Sigmoid colon (tissue), 7 donors: ENCODE measurements around the gene USP40. TPM values are rescaled to one million over a fixed set of nuclear protein-coding genes. Genes with fewer than 3 reads are reported as not detected.

ENCODE experiments used
- DNase-seq: peaks from one replicate; pipeline ENCODE4 v3.0.0-alpha.2; 2019
- H3K27ac ChIP-seq, 4 donors: fragments of 200-600 bp; sonication (generic); one replicate each; pipeline ENCODE4 v1.5.1; 2016 to 2019; ENCODE audit warnings: mild to moderate bottlenecking in 1 of 4
- H3K27me3 ChIP-seq, 3 donors: fragments of 200-600 bp; sonication (generic); one replicate each; pipeline ENCODE4 v1.5.1; 2019; ENCODE audit warnings: mild to moderate bottlenecking in 1 of 3
- H3K36me3 ChIP-seq, 4 donors: fragments of 200-600 bp; sonication (generic); one replicate each; pipeline ENCODE4 v1.5.1; 2016 to 2019
- H3K4me1 ChIP-seq, 4 donors: fragments of 200-600 bp; sonication (generic); one replicate each; pipeline ENCODE4 v1.5.1; 2017 to 2019
- H3K4me3 ChIP-seq, 4 donors: fragments of 200-600 bp; sonication (generic); one replicate each; pipeline ENCODE4 v1.5.1; 2017 to 2019; ENCODE audit warnings: mild to moderate bottlenecking in 2 of 4, moderate library complexity in 1 of 4
- H3K9me3 ChIP-seq, 4 donors: fragments of 200-600 bp in 3 of 4; sonication (generic) in 3 of 4; one replicate each; pipeline versions ENCODE4 v1.5.1 to v1.6.1; 2013 to 2019
- EP300 ChIP-seq, 4 donors: sonication (generic); formaldehyde crosslinking; IDR thresholded peaks; one replicate each; pipeline ENCODE4 v1.6.1; 2017; ENCODE audit warnings: antibody characterized with exemption in 4 of 4
- POLR2A ChIP-seq, 2 donors: fragments of 450-650 bp; IDR thresholded peaks; one replicate each; pipeline ENCODE4 v1.6.1; 2016; ENCODE audit warnings: antibody characterized with exemption in 2 of 2, mild to moderate bottlenecking in 2 of 2, moderate library complexity in 2 of 2
- POLR2AphosphoS5 ChIP-seq, 4 donors: sonication (generic); formaldehyde crosslinking; IDR thresholded peaks; one replicate each; pipeline ENCODE4 v1.6.1; 2017; ENCODE audit warnings: antibody characterized with exemption in 4 of 4
- WGBS, 2 donors: extraction: QIAGEN DNeasy Blood & Tissue Kit; methylation state at CpG; one replicate each; pipeline ENCODE4 v1.1.7; 2013; 5-methylcytosine and 5-hydroxymethylcytosine counted together
- intact Hi-C: fragments of 100-400 bp; cut with DNase I; formaldehyde crosslinking; loops from one replicate; pipeline ENCODE4 v1.15.1; 2023
- polyA plus RNA-seq, 3 donors: library from polyadenylated mRNA; stranded (reverse); fragments of 200-250 nt; gene quantifications; one replicate each; pipeline ENCODE4 v1.2.3, GENCODE V29; 2013
- total RNA-seq, 4 donors: library from RNA; depleted of rRNA; stranded (reverse); fragments of >200 nt; gene quantifications; one replicate each; pipeline ENCODE4 v1.1.0, GENCODE V29; 2016
- TF ChIP-seq, protein P1 (sequence below), 4 experiments: fragments of 450-650 bp in 3 of 4; fragments of 200-600 bp in 1 of 4; IDR thresholded peaks; one replicate each; pipeline ENCODE4 v1.5.1; 2016 to 2019; ENCODE audit warnings: antibody characterized with exemption in 4 of 4, mild to moderate bottlenecking in 3 of 4, moderate library complexity in 2 of 4
- donor health status: healthy with polysubstance abuse.
- donor health status: Bipolar disorder and iron deficiency.
- donor health status: healthy.

Gene USP40
- total and polyA plus RNA-seq, 7 donors, result 9.6 to 34.5 (median 23.4) TPM

DNA sequence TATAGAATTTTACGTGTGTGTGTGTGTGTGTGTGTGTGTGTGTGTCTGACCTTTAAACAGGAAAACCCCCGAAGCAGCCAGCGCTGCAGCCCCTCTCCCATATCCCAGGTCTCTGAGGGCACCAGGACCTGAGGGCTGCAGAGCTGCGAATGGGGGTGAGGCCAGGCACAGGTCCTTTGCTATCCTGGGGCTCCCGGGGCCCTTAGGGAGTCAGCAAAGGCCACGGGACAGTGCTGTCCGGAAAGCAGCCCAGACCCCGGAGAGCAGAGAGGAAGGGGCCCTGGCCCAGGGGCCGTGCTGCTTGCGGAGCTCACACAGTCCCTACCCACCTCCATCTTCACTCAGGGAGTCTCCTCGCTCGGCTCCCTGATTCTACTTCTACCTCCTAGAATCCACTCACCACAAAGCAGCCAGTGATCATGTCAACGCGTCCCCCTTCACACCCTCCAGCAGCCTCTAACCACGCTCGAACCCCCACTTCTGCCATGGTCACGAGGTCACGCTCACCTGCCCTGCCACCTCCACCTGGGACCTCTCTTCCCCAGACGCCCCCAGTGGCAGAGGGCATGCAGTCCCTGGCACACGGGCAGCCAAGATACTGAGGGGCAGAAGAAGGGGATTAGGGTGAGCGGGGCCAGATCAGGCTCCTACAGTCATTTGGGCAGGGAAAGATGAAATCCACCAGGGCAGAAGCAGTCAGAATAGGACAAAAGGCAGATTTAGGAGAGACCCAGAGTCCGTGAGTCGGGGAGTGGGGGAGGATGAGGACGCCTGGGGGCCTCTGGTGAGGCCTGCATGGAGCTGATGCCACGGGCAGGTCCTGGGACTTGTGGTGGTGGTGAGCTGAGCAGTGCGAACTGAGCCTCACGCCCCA is 86.7 kb downstream of the USP40 start:
- 92% methylated on average over 27 of the region's 27 CpGs for whole genome bisulfite sequencing, 2 donors
- intact Hi-C loops, result no loop called here
- peaks cover 0 to 57% (median 17%) of the 10 kb centered on the region in 4 donors for H3K36me3 ChIP-seq
- no peak overlapping the region for H3K4me3 ChIP-seq
- H3K4me1 ChIP-seq, result peaks cover 0 to 29% (median 23%) of the 10 kb centered on the region in 4 donors
- TF ChIP-seq POLR2A (IDR thresholded peaks at IDR 0.05) (no peak), POLR2AphosphoS5 (IDR thresholded peaks at IDR 0.05) (no peak), EP300 (IDR thresholded peaks at IDR 0.05) (no peak)
- TF ChIP-seq, protein P1, sequence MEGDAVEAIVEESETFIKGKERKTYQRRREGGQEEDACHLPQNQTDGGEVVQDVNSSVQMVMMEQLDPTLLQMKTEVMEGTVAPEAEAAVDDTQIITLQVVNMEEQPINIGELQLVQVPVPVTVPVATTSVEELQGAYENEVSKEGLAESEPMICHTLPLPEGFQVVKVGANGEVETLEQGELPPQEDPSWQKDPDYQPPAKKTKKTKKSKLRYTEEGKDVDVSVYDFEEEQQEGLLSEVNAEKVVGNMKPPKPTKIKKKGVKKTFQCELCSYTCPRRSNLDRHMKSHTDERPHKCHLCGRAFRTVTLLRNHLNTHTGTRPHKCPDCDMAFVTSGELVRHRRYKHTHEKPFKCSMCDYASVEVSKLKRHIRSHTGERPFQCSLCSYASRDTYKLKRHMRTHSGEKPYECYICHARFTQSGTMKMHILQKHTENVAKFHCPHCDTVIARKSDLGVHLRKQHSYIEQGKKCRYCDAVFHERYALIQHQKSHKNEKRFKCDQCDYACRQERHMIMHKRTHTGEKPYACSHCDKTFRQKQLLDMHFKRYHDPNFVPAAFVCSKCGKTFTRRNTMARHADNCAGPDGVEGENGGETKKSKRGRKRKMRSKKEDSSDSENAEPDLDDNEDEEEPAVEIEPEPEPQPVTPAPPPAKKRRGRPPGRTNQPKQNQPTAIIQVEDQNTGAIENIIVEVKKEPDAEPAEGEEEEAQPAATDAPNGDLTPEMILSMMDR (IDR thresholded peaks at IDR 0.05), result no peak
- H3K27ac ChIP-seq, result peak overlapping the region in 3 of 4 donors; percentile 40 to 80 (median 68)
- DNase-seq, result no peak
- no peaks in the 10 kb centered on the region for H3K27me3 ChIP-seq
- H3K9me3 ChIP-seq, result no peaks in the 10 kb centered on the region

DNA sequence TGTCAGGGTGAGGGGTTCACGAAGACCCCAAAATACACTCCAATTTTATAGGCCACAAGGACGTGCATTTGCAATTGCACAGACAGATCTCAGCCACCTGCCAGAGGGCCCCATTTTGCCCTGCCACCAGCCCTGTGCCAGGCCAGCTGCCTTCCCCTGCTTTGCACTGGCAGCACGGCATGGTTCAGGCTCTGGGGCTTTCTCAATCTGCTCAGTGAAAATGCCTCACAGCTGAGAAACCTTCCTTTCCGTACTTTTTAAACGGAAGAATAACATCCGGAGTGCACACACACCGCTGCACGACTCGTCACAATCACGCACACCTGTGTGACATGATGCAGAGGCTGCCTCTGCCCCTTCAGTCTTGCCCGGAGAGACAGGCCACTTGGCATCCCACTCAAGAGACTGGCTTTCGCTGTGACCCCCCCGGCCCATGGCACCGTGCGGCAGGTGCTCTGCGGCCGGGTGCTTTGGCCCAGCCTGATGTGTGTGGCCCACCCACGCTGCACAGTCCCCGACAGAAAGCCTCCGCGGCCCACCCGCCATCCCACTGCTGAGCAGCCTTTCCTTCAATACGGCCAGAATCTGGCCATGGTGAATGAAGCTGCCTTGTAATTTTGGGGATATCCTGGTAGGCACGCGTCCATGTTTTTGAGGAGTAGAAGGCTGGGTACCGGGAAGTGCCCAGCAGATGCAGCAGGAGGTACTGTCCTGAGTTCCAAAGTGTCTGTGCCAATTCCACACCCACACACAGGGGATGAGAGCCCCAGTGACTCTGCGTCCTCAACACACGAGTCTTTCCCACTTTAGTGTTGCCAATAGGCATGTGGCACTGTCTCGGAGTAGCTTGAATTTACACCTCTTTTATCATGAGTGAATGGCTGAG is 88.8 kb downstream of the USP40 start:
- Histone ChIP-seq H3K4me3 (no peak overlapping the region), H3K9me3 (no peaks in the 10 kb centered on the region), H3K36me3 (peaks cover 1 to 40% (median 11%) of the 10 kb centered on the region in 4 donors), H3K27ac (no peak overlapping the region), H3K27me3 (no peaks in the 10 kb centered on the region), H3K4me1 (peaks cover 0 to 29% (median 23%) of the 10 kb centered on the region in 4 donors)
- intact Hi-C loops, result no loop called here
- no peak for DNase-seq
- 93 to 94% methylated on average over 29 of the region's 29 CpGs for WGBS, 2 donors
- TF ChIP-seq EP300 (IDR thresholded peaks at IDR 0.05) (no peak), POLR2A (IDR thresholded peaks at IDR 0.05) (no peak), POLR2AphosphoS5 (IDR thresholded peaks at IDR 0.05) (no peak)
- TF ChIP-seq, protein P1 (IDR thresholded peaks at IDR 0.05), result no peak

DNA sequence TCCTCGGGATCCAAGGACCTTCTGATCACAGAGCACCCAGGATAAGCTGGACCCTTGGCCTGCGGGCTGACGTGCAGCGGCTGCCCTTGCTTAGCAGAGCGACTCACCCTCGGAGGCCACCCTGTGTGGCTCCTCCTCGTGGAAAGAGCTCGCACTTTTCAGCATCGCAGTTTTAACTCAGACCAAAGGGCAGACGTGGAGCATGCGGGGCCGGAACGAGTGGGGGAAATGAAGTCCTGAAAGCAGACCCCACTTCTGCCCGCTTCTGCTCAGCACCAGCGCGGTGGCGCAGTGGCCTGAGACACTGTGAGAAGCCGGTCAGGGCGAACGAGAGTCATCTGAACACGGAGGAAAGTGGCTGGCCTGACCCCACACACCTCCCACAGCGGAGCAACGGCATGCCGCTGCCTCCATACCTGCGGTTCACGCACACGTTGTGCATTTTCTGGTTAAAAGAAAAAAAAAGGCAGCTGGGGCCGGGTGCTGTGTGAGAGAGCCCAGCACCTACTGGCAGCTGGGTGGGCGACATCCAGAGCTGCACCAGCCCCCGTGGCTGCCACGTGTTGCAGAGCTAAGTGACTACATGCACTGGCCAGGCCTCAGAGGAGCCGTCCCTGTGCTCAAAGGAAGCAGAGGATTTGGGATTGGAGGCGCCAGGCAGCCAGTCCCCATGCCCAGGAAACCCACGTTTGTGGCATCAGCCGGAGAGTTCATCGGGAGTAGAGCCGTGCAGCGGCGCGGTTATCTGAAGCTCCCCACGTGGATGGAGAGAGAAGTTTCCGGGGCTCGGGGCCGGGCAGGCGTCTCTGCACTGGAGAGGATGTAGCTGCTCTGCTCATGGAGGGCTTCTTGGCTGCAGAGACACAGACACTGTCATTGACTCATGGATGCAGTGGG is 89.7 kb downstream of the USP40 start:
- WGBS, 2 donors, result 95 to 96% methylated on average over 45 of the region's 45 CpGs
- intact Hi-C loops, result no loop called here
- DNase-seq, result no peak
- no peaks in the 10 kb centered on the region for H3K27me3 ChIP-seq
- no peak overlapping the region for H3K4me3 ChIP-seq
- peaks cover 3 to 45% (median 13%) of the 10 kb centered on the region in 4 donors for H3K36me3 ChIP-seq
- H3K27ac ChIP-seq, result no peak overlapping the region
- TF ChIP-seq, protein P1 (IDR thresholded peaks at IDR 0.05), result no peak
- TF ChIP-seq EP300 (IDR thresholded peaks at IDR 0.05), result no peak
- no peak for TF ChIP-seq POLR2A (IDR thresholded peaks at IDR 0.05)
- no peak for TF ChIP-seq POLR2AphosphoS5 (IDR thresholded peaks at IDR 0.05)
- no peaks in the 10 kb centered on the region for H3K9me3 ChIP-seq
- peaks cover 0 to 23% (median 20%) of the 10 kb centered on the region in 4 donors for H3K4me1 ChIP-seq

DNA sequence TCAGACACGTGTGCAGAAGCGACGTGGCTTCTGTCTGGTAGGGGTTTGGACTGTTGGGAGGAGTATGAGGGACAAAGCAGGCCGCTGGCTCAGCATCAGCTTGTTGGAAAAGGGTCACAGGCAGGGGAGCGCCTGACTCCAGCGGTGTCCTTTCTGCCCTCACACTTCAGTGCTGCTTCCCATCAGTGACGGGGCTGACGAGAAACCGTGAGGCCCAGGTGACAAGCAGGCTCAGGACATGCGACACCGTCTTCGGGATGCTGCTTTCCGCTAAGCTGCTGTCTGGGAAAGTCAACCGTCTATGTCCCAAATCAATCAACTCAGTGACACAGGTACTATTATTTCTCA is 90.5 kb downstream of the USP40 start:
- intact Hi-C loops, result no loop called here
- no peaks in the 10 kb centered on the region for H3K27me3 ChIP-seq
- H3K36me3 ChIP-seq, result peaks cover 3 to 50% (median 13%) of the 10 kb centered on the region in 4 donors
- TF ChIP-seq EP300 (IDR thresholded peaks at IDR 0.05), result no peak
- 91 to 96% methylated on average over 14 of the region's 14 CpGs for WGBS, 2 donors
- no peak for DNase-seq
- H3K27ac ChIP-seq, result no peak overlapping the region
- peaks cover 0 to 14% (median 11%) of the 10 kb centered on the region in 4 donors for H3K4me1 ChIP-seq
- no peaks in the 10 kb centered on the region for H3K9me3 ChIP-seq
- H3K4me3 ChIP-seq, result no peak overlapping the region
